DND-41 (cell line): Measurements from ENCODE around the gene MALT1.
A peak's percentile ranks its signal among the peaks of the same experiment; 100 is the strongest.

Experiments
- ATAC-seq: fragments of 200-7000 bp; cut with Tn5 transposase; 3 replicates; pipeline ENCODE4 v1.9.1; 2021; ENCODE audit warnings: low read depth; ENCODE audit not compliant: insufficient read depth
- DNase-seq: peaks from one replicate; pipeline ENCODE4 v3.0.0-alpha.2; 2020
- H2AFZ ChIP-seq: 2 replicates; pipeline ENCODE4 v1.6.0; 2012; ENCODE audit warnings: low read depth, low read length
- H3K27ac ChIP-seq: 2 replicates; pipeline ENCODE4 v1.5.1; 2012; ENCODE audit warnings: low read length, inconsistent platforms
- H3K27me3 ChIP-seq: fragments of 200-600 bp; sonication (generic); 2 replicates; pipeline ENCODE4 v1.6.0; 2012; ENCODE audit warnings: low read length, mild to moderate bottlenecking, inconsistent platforms; ENCODE audit not compliant: insufficient read depth, poor library complexity
- H3K36me3 ChIP-seq: 2 replicates; pipeline ENCODE4 v1.5.1; 2012; ENCODE audit warnings: low read length, inconsistent platforms; ENCODE audit not compliant: insufficient read depth
- H3K4me1 ChIP-seq: 2 replicates; pipeline ENCODE4 v1.5.1; 2012; ENCODE audit warnings: mild to moderate bottlenecking, low read length; ENCODE audit not compliant: insufficient read depth
- H3K4me2 ChIP-seq: 2 replicates; pipeline ENCODE4 v1.6.0; 2012; ENCODE audit warnings: mild to moderate bottlenecking, moderate library complexity, low read length, inconsistent platforms; ENCODE audit not compliant: insufficient read depth
- H3K4me3 ChIP-seq, 2 experiments: fragments of 200-600 bp in 1 of 2; shearing (Covaris generic) in 1 of 2; 2 replicates each; pipeline ENCODE4 v1.5.1; 2012 to 2016; ENCODE audit warnings: inconsistent platforms in 2 of 2, low read length in 2 of 2, mild to moderate bottlenecking in 2 of 2, low read depth in 1 of 2, moderate library complexity in 1 of 2
- H3K79me2 ChIP-seq: 2 replicates; pipeline ENCODE4 v1.6.0; 2012; ENCODE audit warnings: low read length, inconsistent platforms; ENCODE audit not compliant: insufficient read depth
- H3K9ac ChIP-seq: 2 replicates; pipeline ENCODE4 v1.6.0; 2012; ENCODE audit warnings: low read depth, mild to moderate bottlenecking, inconsistent platforms, low read length, moderate library complexity
- H3K9me3 ChIP-seq: 2 replicates; pipeline ENCODE4 v1.5.1; 2012; ENCODE audit warnings: low read length, moderate library complexity, mild to moderate bottlenecking, inconsistent platforms; ENCODE audit not compliant: insufficient read depth, severe bottlenecking
- H4K20me1 ChIP-seq: 2 replicates; pipeline ENCODE4 v1.6.0; 2012; ENCODE audit warnings: low read length; ENCODE audit not compliant: insufficient read depth
- CTCF ChIP-seq: IDR thresholded peaks from 2 replicates; pipeline ENCODE4 v1.5.1; 2012; ENCODE audit warnings: borderline replicate concordance, low read length, moderate library complexity, mild to moderate bottlenecking; ENCODE audit not compliant: poor library complexity, severe bottlenecking; ENCODE audit errors: extremely low read depth
- EZH2 ChIP-seq: IDR thresholded peaks from 3 replicates; pipeline ENCODE4 v1.6.1; 2012; ENCODE audit warnings: borderline replicate concordance, low read depth, mild to moderate bottlenecking, moderate library complexity, low read length, inconsistent platforms; ENCODE audit not compliant: severe bottlenecking

Gene MALT1

GRCh38 chr18:58779529-58779928 is 108.3 kb downstream of the MALT1 start:
- Histone ChIP-seq H3K27ac (no peak overlapping the region), H3K4me2 (no peak overlapping the region), H3K79me2 (no peaks in the 10 kb centered on the region), H3K27me3 (no peaks in the 10 kb centered on the region), H3K36me3 (no peaks in the 10 kb centered on the region), H3K9ac (no peak overlapping the region), H2AFZ (no peak overlapping the region), H3K9me3 (no peaks in the 10 kb centered on the region), H3K4me1 (no peaks in the 10 kb centered on the region), H4K20me1 (peaks cover 4% of the 10 kb centered on the region; the same call in 1 of the 2 replicates), H3K4me3 (no peak overlapping the region)
- no peak for ATAC-seq
- TF ChIP-seq EZH2 (no peak), CTCF (no peak)
- DNase-seq, result no peak

GRCh38 chr18:58780045-58780444 is 108.8 kb downstream of the MALT1 start:
- Histone ChIP-seq H3K9ac (no peak overlapping the region), H3K4me1 (no peaks in the 10 kb centered on the region), H3K4me2 (no peak overlapping the region), H3K9me3 (no peaks in the 10 kb centered on the region), H3K4me3 (no peak overlapping the region), H3K27me3 (no peaks in the 10 kb centered on the region), H4K20me1 (peaks cover 4% of the 10 kb centered on the region; the same call in 1 of the 2 replicates), H2AFZ (no peak overlapping the region), H3K36me3 (no peaks in the 10 kb centered on the region), H3K79me2 (no peaks in the 10 kb centered on the region), H3K27ac (no peak overlapping the region)
- TF ChIP-seq CTCF (no peak), EZH2 (no peak)
- ATAC-seq, result no peak
- no peak for DNase-seq

- DNase-seq (peak; percentile 67), ATAC-seq (peak; percentile 96)
- no peak overlapping the region for H3K4me3 ChIP-seq
- no peak overlapping the region for H2AFZ ChIP-seq
- TF ChIP-seq CTCF (peak; percentile 93), EZH2 (no peak)
- no peak overlapping the region for H3K4me2 ChIP-seq
- no peak overlapping the region for H3K9ac ChIP-seq
- H3K36me3 ChIP-seq, result no peaks in the 10 kb centered on the region
- no peaks in the 10 kb centered on the region for H3K27me3 ChIP-seq
- H3K9me3 ChIP-seq, result no peaks in the 10 kb centered on the region
- H4K20me1 ChIP-seq, result peaks cover 4% of the 10 kb centered on the region; the same call in 1 of the 2 replicates
- H3K79me2 ChIP-seq, result no peaks in the 10 kb centered on the region
- H3K4me1 ChIP-seq, result no peaks in the 10 kb centered on the region
- H3K27ac ChIP-seq, result no peak overlapping the region
These were observed 110.4 kb downstream of the MALT1 start for GRCh38 chr18:58781627-58782194.
